SK-N-SH treated with all-trans-retinoic acid at 6 μM for 48 hours (cell line): ENCODE data around the gene ABCC1.
"Not testable (repeated sequence)": the region's sequence is repeated elsewhere in the genome, so short reads cannot be mapped to it uniquely, and the experiment has no call there.

Experiments used
- ATAC-seq: fragments of 200-7000 bp; cut with Tn5 transposase; 3 replicates; pipeline ENCODE4 v1.9.1; 2020; ENCODE audit warnings: mild to moderate bottlenecking, moderate library complexity
- ARNTL ChIP-seq: fragments of 450-650 bp; formaldehyde crosslinking; IDR thresholded peaks from 2 replicates; pipeline ENCODE4 v1.5.0; 2020; ENCODE audit warnings: low read depth, mild to moderate bottlenecking, moderate library complexity, borderline replicate concordance
- BACH2 ChIP-seq: fragments of 250-450 bp; sonication (Bioruptor Pico); IDR thresholded peaks from 2 replicates; pipeline ENCODE4 v1.9.0; 2021; ENCODE audit warnings: mild to moderate bottlenecking, borderline replicate concordance
- CREB5 ChIP-seq: fragments of 250-450 bp; sonication (Bioruptor Pico); IDR thresholded peaks from 2 replicates; pipeline ENCODE4 v1.5.1; 2020; ENCODE audit warnings: low read depth, mild to moderate bottlenecking, moderate library complexity
- CSDC2 ChIP-seq: fragments of 250-450 bp; sonication (Bioruptor Pico); IDR thresholded peaks from 2 replicates; pipeline ENCODE4 v1.5.0; 2020; ENCODE audit warnings: mild to moderate bottlenecking, moderate library complexity
- CSRNP3 ChIP-seq: fragments of 250-450 bp; sonication (Bioruptor Pico); IDR thresholded peaks from 2 replicates; pipeline ENCODE4 v1.5.1; 2021; ENCODE audit warnings: mild to moderate bottlenecking, moderate library complexity
- ESRRG ChIP-seq: fragments of 250-450 bp; sonication (Bioruptor Pico); IDR thresholded peaks from 2 replicates; pipeline ENCODE4 v1.6.1; 2021; ENCODE audit warnings: mild to moderate bottlenecking
- GLIS3 ChIP-seq: fragments of 250-450 bp; sonication (Bioruptor Pico); IDR thresholded peaks from 2 replicates; pipeline ENCODE4 v1.5.0; 2020; ENCODE audit warnings: mild to moderate bottlenecking, moderate library complexity
- ISL1 ChIP-seq: fragments of 250-450 bp; sonication (Bioruptor Pico); IDR thresholded peaks from 2 replicates; pipeline ENCODE4 v2.1.2; 2022; ENCODE audit warnings: mild to moderate bottlenecking, moderate library complexity
- OSR1 ChIP-seq: fragments of 250-450 bp; sonication (Bioruptor Pico); IDR thresholded peaks from 2 replicates; pipeline ENCODE4 v1.8.0; 2022; ENCODE audit warnings: moderate library complexity, mild to moderate bottlenecking, inconsistent platforms
- PATZ1 ChIP-seq: fragments of 250-450 bp; sonication (Bioruptor Pico); IDR thresholded peaks from 2 replicates; pipeline ENCODE4 v1.8.0; 2020; ENCODE audit warnings: mild to moderate bottlenecking, moderate library complexity, borderline replicate concordance
- POU6F1 ChIP-seq: fragments of 250-450 bp; sonication (Bioruptor Pico); IDR thresholded peaks from 2 replicates; pipeline ENCODE4 v1.8.0; 2021; ENCODE audit warnings: low read depth, mild to moderate bottlenecking, moderate library complexity, borderline replicate concordance
- PPARA ChIP-seq: fragments of 250-450 bp; sonication (Bioruptor Pico); IDR thresholded peaks from 2 replicates; pipeline ENCODE4 v1.5.0; 2020; ENCODE audit warnings: mild to moderate bottlenecking, borderline replicate concordance
- RARB ChIP-seq: fragments of 250-450 bp; sonication (Bioruptor Pico); IDR thresholded peaks from 2 replicates; pipeline ENCODE4 v1.8.0; 2021; ENCODE audit warnings: mild to moderate bottlenecking, moderate library complexity
- SNAI2 ChIP-seq: fragments of 250-450 bp; sonication (Bioruptor Pico); IDR thresholded peaks from 2 replicates; pipeline ENCODE4 v1.5.0; 2020; ENCODE audit warnings: mild to moderate bottlenecking, moderate library complexity
- TCF4 ChIP-seq: fragments of 250-450 bp; sonication (Bioruptor Pico); IDR thresholded peaks from 2 replicates; pipeline ENCODE4 v1.8.0; 2021; ENCODE audit warnings: mild to moderate bottlenecking, moderate library complexity, borderline replicate concordance
- TOX ChIP-seq: fragments of 250-450 bp; sonication (Bioruptor Pico); IDR thresholded peaks from 2 replicates; pipeline ENCODE4 v1.8.0; 2021; ENCODE audit warnings: mild to moderate bottlenecking, moderate library complexity, borderline replicate concordance
- TSHZ2 ChIP-seq: fragments of 250-450 bp; sonication (Bioruptor Pico); IDR thresholded peaks from 2 replicates; pipeline ENCODE4 v1.5.0; 2020; ENCODE audit warnings: mild to moderate bottlenecking, moderate library complexity
- ZC3H10 ChIP-seq: fragments of 250-450 bp; sonication (Bioruptor Pico); IDR thresholded peaks from 2 replicates; pipeline ENCODE4 v1.5.1; 2021; ENCODE audit warnings: mild to moderate bottlenecking, moderate library complexity
- ZFP3 ChIP-seq: fragments of 250-450 bp; sonication (Bioruptor Pico); IDR thresholded peaks from 2 replicates; pipeline ENCODE4 v1.5.0; 2020; ENCODE audit warnings: mild to moderate bottlenecking, moderate library complexity
- ZFP30 ChIP-seq: fragments of 450-650 bp; formaldehyde crosslinking; IDR thresholded peaks from 2 replicates; pipeline ENCODE4 v1.5.0; 2022; ENCODE audit warnings: mild to moderate bottlenecking, moderate library complexity
- ZNF565 ChIP-seq: fragments of 450-650 bp; formaldehyde crosslinking; conservative IDR thresholded peaks from 2 replicates; pipeline ENCODE4 v1.5.0; 2020; ENCODE audit warnings: low read depth, mild to moderate bottlenecking, moderate library complexity
- ZNF70 ChIP-seq: fragments of 450-650 bp; formaldehyde crosslinking; IDR thresholded peaks from 2 replicates; pipeline ENCODE4 v1.5.0; 2020; ENCODE audit warnings: mild to moderate bottlenecking, moderate library complexity
- ZNF8 ChIP-seq: fragments of 450-650 bp; formaldehyde crosslinking; IDR thresholded peaks from 2 replicates; pipeline ENCODE4 v1.5.0; 2020; ENCODE audit warnings: mild to moderate bottlenecking, moderate library complexity

Gene ABCC1

GRCh38 chr16:16102738-16103137 lies 153.3 kb downstream of the ABCC1 start:
- no peak for TF ChIP-seq CSDC2 (CRISPR knock-in tag)
- no peak for TF ChIP-seq RARB (CRISPR knock-in tag)
- no peak for TF ChIP-seq TCF4 (CRISPR knock-in tag)
- no peak for TF ChIP-seq CREB5 (CRISPR knock-in tag)
- TF ChIP-seq PATZ1 (CRISPR knock-in tag), result no peak
- no peak for TF ChIP-seq ARNTL (CRISPR knock-in tag)
- no peak for TF ChIP-seq CSRNP3 (CRISPR knock-in tag)
- no peak for TF ChIP-seq OSR1
- no peak for TF ChIP-seq SNAI2 (CRISPR knock-in tag)
- no peak for TF ChIP-seq ESRRG (CRISPR knock-in tag)
- TF ChIP-seq TOX (CRISPR knock-in tag), result no peak
- TF ChIP-seq ZFP3 (CRISPR knock-in tag), result no peak
- no peak for TF ChIP-seq BACH2 (CRISPR knock-in tag)
- no peak for TF ChIP-seq POU6F1 (CRISPR knock-in tag)
- no peak for TF ChIP-seq ZNF565 (CRISPR knock-in tag)
- TF ChIP-seq PPARA, result no peak
- TF ChIP-seq TSHZ2, result no peak
- no peak for TF ChIP-seq ZC3H10 (CRISPR knock-in tag)
- TF ChIP-seq, all 23 proteins: peak for 0
- ATAC-seq, result no peak

GRCh38 chr16:16104132-16104803 lies 154.9 kb downstream of the ABCC1 start:
- not testable (repeated sequence) for ATAC-seq

GRCh38 chr16:16104804-16105141 lies 155.4 kb downstream of the ABCC1 start:
- ATAC-seq, result not testable (repeated sequence)

GRCh38 chr16:16105646-16106045 lies 156.2 kb downstream of the ABCC1 start:
- no peak for ATAC-seq
- TF ChIP-seq ISL1 (CRISPR knock-in tag), result no peak
- no peak for TF ChIP-seq PPARA
- TF ChIP-seq GLIS3, result no peak
- TF ChIP-seq ZFP30 (CRISPR knock-in tag), result no peak
- no peak for TF ChIP-seq ZNF8 (CRISPR knock-in tag)
- no peak for TF ChIP-seq CSRNP3 (CRISPR knock-in tag)
- no peak for TF ChIP-seq OSR1
- TF ChIP-seq CREB5 (CRISPR knock-in tag), result no peak
- no peak for TF ChIP-seq ZNF70 (CRISPR knock-in tag)
- TF ChIP-seq TOX (CRISPR knock-in tag), result no peak
- no peak for TF ChIP-seq ZFP3 (CRISPR knock-in tag)
- no peak for TF ChIP-seq POU6F1 (CRISPR knock-in tag)
- no peak for TF ChIP-seq CSDC2 (CRISPR knock-in tag)
